ENCODE measurements around the gene PFN3.

- TF ChIP-seq CTCF (IDR thresholded peaks at IDR 0.05): no peak
- TF ChIP-seq POLR2A (IDR thresholded peaks at IDR 0.05): no peak
- no peak for TF ChIP-seq POLR2AphosphoS5 (IDR thresholded peaks at IDR 0.05; ENCODE audit: insufficient read depth in 1 of 2, low read depth in 1 of 2)
These were observed 4.9 kb upstream of the PFN3 start for GRCh38 chr5:177405312-177405711.

Data from vagina (tissue), 2 donors.